ENCODE data around the gene OSBPL10.

OSBPL10 gene

DNA sequence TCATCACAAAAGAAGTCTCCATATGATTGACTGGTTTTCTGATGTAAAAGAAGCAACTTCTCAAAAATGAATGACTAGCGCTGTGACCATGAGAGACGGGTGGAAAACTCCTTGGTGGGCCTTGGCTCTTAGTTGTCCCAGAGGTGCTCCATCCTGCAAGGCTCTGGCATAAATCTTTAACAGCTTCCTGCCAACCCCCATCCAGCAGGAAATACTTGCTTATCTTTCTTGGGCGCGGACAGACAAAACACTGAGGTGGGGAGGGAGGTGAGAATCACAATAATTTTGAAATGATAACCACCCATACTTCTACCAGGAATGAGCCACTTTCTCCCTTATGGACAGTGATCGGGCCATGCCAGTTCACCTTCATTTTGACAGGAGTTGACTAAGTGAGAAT, 319.8 kb downstream of the OSBPL10 start:
- DNase-seq (ENCODE audit: low spot score) = no peak

DNA sequence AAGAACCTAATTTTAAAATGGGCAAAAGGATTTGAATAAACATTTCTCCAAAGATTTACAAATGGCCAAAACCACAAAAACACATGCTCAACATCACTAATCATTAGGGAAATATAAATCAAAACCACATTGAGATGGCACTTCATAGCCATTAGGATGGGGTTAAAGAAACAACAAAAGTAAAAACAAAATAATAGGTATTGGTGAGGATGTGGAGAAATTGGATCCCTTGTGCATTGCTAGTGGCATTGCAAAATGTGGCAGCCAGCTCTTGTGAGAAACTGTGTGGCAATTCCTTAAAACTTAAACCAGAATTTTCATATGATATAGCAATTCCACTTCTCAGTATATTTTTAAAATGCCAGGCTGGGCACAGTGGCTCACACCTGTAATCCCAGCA, 321.8 kb downstream of the OSBPL10 start:
- no peak for DNase-seq (ENCODE audit: low spot score)

DNA sequence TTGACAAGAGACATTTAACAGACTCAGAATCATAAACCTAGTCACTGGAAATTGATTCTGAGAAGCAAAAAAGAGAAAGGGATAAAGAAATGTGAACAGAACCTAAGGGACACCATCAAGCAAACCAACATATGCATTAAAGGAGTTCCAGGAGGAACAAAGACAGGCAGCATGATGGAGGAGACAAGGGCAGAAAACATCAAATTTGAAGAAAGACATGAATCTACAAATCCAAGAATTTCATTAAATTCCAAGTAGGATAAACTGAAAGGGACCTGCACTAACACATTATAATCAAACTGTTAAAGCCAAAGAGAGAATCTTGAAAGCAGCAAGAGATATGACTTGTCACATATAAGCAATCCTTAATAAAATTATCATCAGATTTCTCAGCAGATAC, 326.1 kb downstream of the OSBPL10 start:
- DNase-seq (ENCODE audit: low spot score) = no peak

DNA sequence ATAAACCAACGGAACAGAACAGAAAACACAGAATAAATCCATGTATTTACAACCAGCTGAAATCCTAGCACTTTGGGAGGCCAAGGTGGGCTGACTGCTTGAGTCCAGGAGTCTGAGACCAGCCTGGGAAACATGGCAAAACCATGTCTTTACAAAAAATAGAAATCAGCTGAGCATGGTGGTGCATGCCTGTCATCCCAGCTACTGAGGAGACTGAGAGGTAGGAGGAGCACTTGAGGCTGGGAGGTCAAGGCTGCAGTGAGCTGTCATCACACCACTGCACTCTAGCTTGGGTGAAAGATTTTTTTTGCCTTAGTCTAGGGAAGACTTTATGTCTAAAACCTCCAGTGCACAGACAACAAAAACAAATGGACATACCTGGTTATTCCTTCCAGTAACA, 327.6 kb downstream of the OSBPL10 start:
- DNase-seq (ENCODE audit: low spot score) = no peak

DNA sequence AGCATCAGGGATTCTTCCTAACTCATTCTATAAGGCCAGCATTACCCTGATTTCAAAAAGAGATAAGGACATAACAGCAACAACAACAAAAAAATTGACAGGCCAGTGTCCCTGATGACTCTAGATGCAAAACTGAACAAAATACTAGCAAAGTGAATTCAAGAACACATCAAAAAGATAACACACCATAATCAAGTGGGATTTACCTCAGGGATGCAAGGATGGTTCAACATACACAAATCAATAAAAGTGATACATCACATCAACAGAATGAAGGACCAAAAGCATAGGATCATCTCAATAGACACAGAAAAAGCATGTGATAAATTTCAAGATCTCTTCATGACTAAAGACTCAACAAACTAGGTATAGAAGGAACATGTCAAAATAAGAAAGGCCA, 328.8 kb downstream of the OSBPL10 start:
- DNase-seq (ENCODE audit: low spot score) = no peak

DNA sequence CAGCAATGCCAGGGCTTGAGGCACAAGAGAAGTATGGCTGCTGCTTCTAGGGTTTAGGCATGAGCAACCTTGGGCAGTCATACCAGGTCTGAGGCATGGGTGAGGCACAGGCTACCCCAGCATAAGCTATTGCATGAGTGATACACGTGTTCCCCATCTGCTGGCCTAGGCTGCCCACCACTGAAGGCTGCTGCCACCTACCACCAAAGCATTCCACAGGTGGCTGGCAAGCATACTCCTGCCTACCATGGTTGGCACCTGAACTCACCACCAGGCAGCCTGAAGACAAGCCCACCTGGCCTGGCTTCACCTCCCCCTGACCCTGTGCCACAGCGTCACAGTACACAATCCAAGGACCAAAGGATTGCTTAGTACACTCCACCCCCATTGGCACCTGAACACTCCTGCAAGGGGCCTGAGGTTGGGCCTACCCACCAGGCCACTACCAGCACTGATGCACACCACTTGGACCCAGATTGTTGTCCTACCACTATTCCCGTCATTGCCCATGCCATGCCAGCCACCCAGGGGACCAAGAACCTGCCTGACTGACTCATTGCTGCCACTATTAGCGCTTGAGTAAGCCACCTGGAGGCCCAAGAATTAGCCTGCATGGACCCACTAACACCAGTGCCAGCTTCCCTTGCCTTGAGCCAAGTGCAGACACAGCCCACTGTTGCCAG, 332.6 kb downstream of the OSBPL10 start:
- DNase-seq (ENCODE audit: low spot score) = no peak

DNA sequence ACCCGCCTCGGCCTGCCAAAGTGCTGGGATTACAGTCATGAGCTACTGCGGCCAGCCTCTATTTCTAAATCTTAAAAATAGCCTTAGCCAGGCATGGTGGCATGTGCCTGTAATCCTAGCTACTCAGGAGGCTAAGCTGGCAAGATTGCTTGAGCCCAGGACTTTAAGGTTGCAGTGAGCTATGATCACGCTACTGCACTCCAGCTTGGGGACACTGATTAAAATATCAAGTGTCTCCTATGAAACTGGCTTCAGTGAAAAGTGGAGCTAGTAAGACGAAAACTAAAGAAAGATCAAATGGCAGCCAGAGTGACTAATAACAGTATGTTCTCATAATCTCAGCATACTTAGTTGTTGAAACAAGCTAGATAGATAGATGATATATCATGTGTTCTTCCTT, 335.8 kb downstream of the OSBPL10 start:
- no peak for DNase-seq (ENCODE audit: low spot score)

DNA sequence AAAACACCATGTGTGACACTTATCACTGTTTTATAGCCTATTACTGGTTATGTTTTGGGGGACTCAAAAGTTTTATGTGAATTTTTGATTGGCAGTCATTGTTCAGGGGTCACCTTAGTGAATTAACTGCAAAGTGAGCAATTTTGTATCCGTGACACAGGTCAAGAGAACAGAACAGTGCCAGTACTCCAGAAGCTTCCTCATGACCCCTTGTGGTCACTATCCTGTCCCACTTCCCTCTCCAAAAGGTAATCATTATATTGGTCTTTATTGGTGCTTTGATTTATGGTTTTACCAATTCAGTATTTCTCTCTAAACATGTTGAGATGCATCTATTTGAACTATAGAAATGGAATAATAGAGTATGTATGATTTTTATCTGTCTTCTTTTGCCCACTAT, 341.2 kb downstream of the OSBPL10 start:
- no peak for DNase-seq (ENCODE audit: low spot score)

DNA sequence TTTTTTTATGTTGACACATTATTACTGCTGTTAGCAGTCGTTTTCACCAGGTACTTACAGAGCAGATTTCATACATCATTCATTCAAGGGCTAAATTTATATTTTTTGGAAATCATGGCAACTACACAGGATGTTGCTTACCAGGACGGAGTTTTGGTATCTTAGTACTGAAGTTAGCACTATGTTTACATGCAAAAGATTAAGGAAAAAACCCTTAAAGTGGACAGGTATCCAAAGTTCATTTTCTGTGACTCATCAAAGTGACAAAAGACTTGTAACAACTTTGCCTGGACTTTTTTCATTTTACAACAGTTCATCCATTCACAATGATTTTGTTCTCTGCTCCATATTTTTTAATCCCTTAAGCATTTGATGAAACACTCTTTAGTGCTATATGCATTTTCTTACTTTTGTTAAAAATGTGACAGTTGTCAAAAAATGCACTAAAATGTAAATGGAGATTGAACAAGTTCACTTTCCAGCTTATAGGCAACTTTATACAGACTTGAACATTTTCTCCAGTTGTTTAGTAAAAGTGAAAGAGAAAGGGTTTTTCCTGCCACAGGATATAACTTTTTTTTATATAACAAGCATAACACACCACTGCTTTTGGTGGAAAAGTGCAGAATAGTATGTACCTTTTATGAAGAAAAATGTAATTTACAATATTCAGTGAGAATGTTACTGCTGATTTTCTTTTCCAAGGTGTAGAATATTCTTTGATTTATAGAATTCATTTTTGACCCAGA, 344.2 kb downstream of the OSBPL10 start:
- no peak for DNase-seq (ENCODE audit: low spot score)

DNA sequence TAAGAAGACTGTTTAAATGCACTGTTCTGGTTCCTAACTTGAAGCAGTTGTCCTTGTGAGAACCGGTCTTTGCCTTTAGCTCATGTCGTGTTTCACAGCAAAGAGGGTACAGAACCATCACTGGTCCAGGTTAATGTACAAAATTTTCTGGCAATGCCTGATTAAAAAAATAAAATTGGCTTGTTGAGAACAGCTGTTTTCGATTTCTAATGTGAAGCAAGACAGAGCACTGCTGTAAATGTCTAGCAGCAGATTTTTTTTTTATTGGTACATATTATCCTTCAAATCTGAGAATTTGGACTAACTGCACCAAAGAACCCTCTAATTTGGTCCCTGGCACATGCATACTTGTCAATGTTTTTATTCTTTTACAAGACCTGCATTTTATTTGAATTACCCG, 345.0 kb downstream of the OSBPL10 start:
- no peak for DNase-seq (ENCODE audit: low spot score)

DNA sequence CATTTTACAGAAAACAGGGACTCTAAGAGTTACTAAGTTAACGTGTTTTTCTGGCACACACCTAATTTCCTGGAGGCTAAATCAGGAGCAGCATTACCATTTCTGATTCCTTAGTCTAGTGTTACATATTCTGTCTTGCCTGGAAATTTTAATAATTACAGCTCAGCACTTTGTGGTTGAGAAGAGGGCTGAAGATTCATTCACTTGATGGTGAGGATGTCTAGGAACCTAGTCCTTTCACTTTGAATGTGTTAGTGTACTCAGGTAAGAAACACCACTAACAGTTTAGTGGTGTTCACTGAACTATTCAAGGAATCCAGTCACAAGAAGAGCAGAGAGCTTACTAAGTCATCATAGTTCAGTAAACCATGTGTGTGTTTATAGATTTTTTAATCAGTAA, 345.5 kb downstream of the OSBPL10 start:
- DNase-seq (ENCODE audit: low spot score) = no peak

DNA sequence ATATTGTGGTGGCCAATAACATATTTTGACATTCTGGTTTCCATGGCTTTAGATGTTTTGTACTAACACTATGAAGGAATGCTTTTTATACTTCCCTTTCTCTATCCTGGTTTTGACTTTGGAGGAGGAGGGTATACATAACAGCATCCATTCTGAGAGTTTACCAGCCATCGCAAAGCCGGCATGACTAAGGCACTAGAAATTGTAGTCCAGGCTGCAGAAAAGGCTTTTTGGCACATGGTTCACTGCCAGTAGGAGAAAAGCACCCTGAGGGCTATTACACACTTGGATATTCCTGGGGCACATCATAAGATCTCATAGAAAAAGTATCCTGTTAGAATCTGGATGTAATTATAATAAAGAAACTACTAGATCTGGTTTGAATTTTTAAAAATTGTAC, 346.6 kb downstream of the OSBPL10 start:
- DNase-seq (ENCODE audit: low spot score) = no peak

DNA sequence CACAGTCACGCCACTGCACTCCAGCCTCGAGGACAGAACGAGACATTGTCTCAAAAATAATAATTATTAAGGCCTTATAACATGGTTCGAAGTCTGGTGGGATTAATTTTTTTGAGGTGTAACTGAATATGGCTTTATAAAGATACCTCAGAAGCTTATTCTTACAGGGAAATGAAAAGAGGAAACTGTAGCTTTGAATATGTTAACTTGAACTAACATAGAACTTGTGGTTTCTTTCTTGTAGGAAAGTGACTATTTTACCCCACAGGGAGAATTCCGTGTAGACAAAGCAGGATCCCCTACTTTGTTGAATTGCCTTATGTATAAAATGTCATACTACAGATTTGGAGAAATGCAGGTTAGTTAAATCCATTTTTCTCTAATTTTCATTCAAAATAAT, 352.0 kb downstream of the OSBPL10 start:
- no peak for DNase-seq (ENCODE audit: low spot score)

DNA sequence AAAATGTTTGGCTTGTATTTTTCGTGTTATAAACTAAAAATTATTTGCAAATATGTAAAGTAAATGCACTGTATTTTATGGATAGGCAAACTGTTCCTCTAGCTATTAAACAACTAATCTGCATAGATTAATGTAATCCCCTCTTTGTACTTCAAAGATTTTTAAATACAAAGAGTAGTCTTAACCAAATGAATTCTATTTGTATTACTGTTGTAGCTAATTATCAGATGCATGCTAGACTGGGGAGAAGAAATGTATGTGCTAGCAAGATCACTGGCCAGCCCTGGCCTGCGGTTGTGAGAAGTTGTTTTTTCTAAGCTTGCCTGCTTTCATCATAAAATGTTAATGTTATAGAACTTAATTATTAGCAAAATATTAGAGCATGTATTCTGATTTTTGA, 355.7 kb downstream of the OSBPL10 start:
- no peak for DNase-seq (ENCODE audit: low spot score)

DNA sequence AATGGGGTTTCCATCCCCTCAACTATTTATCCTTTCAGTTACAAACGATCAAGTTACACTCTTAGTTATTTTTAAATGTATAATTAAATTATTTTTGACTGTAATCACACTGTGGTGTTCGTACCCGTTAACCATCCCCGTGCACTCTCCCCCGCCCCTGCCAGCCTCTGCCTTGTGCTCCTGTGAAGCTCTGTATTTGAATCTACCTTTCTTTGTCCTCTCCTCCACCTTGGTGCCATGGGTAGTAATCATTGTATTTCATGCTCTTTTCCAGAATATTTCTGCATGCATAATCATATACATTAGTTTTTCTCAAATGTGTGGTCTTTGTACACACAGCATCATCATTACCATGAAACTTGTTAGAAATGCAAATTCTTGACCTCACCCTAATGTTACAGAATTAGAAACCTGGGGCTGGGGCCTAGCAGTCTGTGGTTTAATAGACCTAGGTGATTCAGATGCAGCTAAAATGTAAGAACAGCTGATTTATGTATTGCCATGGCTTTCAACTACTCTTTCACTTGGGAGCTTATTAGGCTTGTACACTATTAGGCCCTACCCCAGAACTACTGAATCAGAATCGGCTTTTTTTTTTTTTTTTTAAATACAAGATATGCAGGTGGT, 356.9 kb downstream of the OSBPL10 start:
- DNase-seq (ENCODE audit: low spot score) = no peak

DNA sequence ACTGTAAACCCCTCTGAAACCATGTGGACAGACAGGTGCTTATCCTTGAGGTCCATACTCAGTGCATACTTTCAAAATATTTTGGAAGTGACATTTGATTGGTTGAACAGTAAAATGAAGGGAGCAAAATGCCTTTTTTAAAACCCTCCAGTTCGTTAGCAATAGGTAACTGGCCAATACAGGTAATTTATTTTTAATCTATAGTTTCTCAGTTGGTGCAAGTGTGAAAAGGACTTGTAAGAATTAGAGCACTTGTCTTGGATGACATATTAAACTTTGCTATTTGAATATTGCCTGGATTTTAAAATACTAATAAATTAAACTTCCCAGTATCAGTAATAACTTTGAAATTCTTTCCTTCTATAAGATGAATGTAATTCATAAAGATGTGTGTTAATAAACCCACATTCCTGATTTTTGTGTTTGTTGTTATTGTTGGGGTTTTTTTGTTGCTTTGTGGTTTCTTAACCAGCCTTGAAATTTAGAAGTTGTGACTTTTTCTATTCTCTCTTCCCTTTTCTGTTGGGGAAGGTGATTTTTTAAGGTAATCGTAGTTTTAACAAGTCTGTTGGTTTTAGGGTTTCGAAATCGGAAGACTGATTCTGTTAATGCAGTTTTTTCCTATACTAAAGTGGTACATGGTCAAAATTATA, 358.3 kb downstream of the OSBPL10 start:
- DNase-seq (ENCODE audit: low spot score) = no peak

DNA sequence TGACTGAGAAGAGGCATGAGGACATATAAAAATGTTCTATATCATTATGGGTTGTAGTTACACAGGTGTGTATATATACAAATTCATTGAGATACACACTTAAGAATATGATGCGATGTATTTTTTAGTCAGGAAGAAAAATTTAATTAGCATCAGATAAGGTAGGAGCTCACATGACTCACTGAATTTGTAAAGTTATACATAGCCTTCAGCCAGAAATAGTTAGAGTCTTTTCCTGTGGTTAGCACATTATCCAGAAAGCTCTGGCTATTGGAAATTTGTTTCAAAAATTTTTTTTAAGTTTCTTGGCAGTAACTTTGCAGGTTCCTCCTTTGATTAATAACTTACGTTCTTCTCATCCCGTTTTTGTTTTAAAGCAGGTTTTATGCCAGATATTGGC, 359.7 kb downstream of the OSBPL10 start:
- no peak for DNase-seq (ENCODE audit: low spot score)

DNA sequence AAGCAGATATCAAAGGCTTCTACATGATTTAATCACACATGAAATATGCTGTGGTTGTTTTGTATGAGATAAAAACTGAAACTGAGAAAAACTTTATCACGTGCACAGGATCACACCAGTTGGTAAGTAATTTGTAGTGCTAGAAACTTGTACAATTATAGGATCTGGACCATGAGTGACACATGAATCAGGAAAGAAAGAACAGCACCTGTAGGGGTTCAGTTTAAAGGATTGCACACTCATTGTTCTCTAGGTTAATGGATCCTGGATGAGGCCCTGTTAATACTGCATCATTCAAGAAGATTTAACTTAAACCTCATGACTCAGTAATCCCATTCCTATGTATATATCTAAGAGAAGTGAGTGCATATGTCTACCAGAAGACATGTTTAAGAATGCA, 360.4 kb downstream of the OSBPL10 start:
- no peak for DNase-seq (ENCODE audit: low spot score)

DNA sequence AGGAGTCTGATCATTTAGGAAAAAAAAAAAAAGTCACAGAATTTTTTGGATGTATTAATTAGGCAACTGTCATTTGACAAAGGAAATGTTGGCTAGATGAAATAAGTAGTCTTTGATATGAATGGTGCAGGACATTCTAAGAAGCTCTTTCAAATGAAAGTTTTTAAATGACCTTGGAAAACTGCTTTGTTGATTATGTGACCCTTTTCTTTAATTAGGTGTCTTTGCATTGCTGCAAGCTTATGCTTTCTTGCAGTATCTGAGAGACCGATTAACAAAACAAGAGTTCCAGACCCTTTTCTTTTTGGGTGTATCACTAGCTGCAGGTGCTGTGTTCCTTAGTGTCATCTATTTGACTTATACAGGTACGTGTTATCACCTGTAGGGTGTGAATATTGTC, 364.4 kb downstream of the OSBPL10 start:
- no peak for DNase-seq (ENCODE audit: low spot score)

DNA sequence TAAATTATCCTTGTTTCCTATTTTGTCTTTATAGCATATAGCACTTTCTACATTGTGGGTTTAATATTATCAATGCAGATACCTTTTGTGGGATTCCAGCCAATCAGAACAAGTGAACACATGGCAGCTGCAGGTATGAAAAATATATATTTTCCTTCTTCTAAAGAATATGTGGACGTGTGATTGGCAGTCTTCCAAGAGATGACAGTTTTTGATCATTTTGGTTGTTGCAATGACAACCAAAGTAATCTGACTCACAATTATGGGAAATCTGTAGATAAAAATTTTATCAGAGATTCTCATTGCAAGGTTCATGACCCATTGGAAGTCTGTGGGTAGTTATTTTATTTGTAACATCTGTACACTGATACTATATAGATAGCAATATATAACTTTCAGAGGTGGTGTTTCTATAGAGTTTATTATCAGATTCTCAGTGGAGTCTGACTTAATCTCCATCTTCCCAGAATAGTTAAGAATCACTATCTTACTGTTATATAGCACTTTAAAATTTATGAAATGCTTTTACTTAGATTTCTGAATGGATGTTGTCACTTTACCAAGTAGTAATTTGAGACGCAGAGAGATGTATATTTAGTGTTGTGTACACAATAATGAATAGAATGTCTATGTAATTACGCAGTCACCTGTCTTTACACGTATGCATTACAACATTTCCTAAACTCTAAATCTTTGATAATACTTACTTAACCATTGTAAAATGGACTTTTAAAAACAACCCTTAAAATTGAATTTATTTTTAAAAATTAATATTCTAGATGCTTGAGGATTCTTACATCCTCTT, 365.8 kb downstream of the OSBPL10 start:
- no peak for DNase-seq (ENCODE audit: low spot score)

DNA sequence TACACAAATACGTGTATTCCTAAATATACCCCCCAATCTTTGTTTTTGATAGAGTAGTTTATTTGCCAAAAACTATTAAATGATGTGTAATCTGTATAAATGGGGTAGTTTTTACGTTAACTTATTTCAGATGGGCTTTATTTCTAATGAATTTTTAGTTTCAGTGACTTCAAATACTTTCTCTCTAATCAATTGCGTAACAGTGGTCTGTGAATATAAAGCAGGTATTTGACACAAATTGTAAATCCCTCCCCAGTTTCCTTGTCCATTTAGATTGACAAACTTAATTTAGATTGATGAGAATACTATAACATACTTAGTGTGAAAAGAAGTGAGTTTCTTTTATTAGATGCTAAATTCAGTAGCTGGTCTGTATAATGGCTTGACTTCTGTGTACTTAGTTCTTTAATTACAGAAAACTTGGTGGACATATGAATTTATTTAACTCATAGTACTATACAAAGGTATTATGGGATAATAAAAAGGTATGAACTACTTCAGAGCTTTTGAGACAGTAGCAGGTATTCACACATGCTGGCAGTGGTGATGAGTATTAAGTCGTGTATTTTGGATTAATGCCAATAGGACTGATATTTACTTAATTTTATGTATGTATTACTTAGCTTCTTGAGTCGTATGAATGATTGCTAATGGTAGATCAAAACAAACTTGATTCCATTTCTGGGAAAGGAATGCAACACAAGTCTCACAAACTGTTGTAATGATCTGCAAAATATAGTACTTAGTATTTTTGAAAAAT, 366.7 kb downstream of the OSBPL10 start:
- no peak for DNase-seq (ENCODE audit: low spot score)

Measured in left forelimb (tissue), 1 donor.